Measurements from ENCODE around the gene PHYKPL. TPM values are rescaled to one million over a fixed set of nuclear protein-coding genes. Genes with fewer than 3 reads are reported as not detected.

PHYKPL gene
- total RNA-seq, 1 experiment from 2014 or later: 48.8 TPM

DNA sequence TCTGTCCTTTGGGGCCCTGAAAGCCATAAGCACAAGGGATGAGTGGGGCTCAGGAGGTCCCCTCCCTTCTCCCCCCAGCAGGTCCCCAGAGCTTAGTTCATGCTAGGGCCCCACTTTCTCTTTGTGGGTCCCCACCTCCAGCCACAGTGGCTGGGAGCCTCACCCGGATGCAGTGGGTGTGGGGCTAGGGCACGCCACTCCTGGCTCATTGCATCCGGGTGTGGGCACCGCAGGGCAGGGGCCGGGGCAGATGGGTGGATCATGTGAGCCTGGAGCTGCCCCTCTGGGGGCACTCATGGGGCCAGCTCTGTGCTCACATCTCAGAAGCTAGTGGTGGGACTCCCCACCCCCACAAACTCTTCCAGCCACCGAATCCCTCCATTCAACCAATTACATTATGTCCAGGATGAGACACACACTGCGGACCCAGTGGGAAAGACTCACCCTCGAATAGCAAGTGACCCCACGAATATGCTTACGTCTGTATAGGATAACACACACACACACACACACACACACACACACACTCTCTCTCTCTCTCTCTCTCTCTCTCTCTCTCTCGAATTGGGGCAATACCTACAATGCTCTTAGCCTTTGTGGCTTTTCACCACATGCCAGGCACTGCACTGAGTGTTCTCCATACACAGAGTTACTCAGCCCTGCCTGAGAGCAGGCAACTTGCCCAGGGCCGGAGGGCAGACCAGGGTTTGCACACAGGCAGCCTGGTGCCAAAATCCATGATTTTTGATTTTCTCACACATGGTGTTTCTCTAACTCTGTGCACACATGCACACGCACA lies 16.8 kb upstream of the PHYKPL start:
- H3K4me3 Mint-ChIP-seq: no peak overlapping the region
- WGBS (ENCODE audit: extremely low coverage, insufficient read length, low lambda C conversion rate): no CpG with 5 or more reads among the region's 13 CpGs
- peak overlapping the region in 1 of 3 experiments; percentile 28; a peak in 1 of 7 replicates for H3K27ac Mint-ChIP-seq
- TF ChIP-seq, protein P1, sequence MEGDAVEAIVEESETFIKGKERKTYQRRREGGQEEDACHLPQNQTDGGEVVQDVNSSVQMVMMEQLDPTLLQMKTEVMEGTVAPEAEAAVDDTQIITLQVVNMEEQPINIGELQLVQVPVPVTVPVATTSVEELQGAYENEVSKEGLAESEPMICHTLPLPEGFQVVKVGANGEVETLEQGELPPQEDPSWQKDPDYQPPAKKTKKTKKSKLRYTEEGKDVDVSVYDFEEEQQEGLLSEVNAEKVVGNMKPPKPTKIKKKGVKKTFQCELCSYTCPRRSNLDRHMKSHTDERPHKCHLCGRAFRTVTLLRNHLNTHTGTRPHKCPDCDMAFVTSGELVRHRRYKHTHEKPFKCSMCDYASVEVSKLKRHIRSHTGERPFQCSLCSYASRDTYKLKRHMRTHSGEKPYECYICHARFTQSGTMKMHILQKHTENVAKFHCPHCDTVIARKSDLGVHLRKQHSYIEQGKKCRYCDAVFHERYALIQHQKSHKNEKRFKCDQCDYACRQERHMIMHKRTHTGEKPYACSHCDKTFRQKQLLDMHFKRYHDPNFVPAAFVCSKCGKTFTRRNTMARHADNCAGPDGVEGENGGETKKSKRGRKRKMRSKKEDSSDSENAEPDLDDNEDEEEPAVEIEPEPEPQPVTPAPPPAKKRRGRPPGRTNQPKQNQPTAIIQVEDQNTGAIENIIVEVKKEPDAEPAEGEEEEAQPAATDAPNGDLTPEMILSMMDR (conservative IDR thresholded peaks at IDR 0.05): no peak
- H3K4ac ChIP-seq (ENCODE audit: low read depth, low read length): no peak overlapping the region
- H3K56ac ChIP-seq (ENCODE audit: insufficient read length, low read depth, low read length): no peak overlapping the region
- no peak overlapping the region for H3K14ac ChIP-seq (ENCODE audit: insufficient read depth, low read length)
- H4K8ac ChIP-seq (replicated peaks; ENCODE audit: insufficient read length, low read depth, low read length): no peak overlapping the region
- H3K27me3 Mint-ChIP-seq (ENCODE audit: low read depth): peaks cover 12% of the 10 kb centered on the region
- no peak overlapping the region for H2BK20ac ChIP-seq (ENCODE audit: low read depth, low read length, poor library complexity, severe bottlenecking)
- H3K79me2 ChIP-seq (ENCODE audit: insufficient read depth, low read length): no peaks in the 10 kb centered on the region
- H3K9me3 Mint-ChIP-seq: no peaks in the 10 kb centered on the region
- no peak overlapping the region for H3K18ac ChIP-seq (ENCODE audit: insufficient read length, low read depth, low read length)
- no peak overlapping the region for H2BK12ac ChIP-seq (ENCODE audit: insufficient read length, low read depth, low read length)
- H3K9ac ChIP-seq (ENCODE audit: extremely low read depth, insufficient read length, low read length): no peak overlapping the region
- H4K91ac ChIP-seq (ENCODE audit: insufficient read length, low read depth, low read length): no peak overlapping the region
- no peak overlapping the region for H2AK5ac ChIP-seq (ENCODE audit: insufficient read length, low read length)
- no peaks in the 10 kb centered on the region for H3K79me1 ChIP-seq (ENCODE audit: insufficient read depth, low read depth, low read length, poor library complexity, severe bottlenecking)
- H2AFZ ChIP-seq (ENCODE audit: low read length): no peak overlapping the region
- no peaks in the 10 kb centered on the region for H3K27me3 ChIP-seq (ENCODE audit: insufficient read depth, low read length)
- no peak overlapping the region for H3K4me2 ChIP-seq (ENCODE audit: insufficient read depth, insufficient read length, low read length)
- no peaks in the 10 kb centered on the region for H3K9me3 ChIP-seq (ENCODE audit: control insufficient read depth, low read depth, low read length)
- H2BK15ac ChIP-seq (ENCODE audit: low read depth, low read length): no peak overlapping the region
- H3K23me2 ChIP-seq (ENCODE audit: insufficient read length, low read depth, low read length, poor library complexity, severe bottlenecking): no peaks in the 10 kb centered on the region
- no peak overlapping the region for H3K27ac ChIP-seq (ENCODE audit: insufficient read length, low read depth, low read length)
- no peak overlapping the region for H3T11ph ChIP-seq (ENCODE audit: low read length)
- H4K20me1 ChIP-seq (ENCODE audit: control insufficient read depth, insufficient read depth, insufficient read length): no peaks in the 10 kb centered on the region
- H3K4me1 Mint-ChIP-seq: peaks cover 3% of the 10 kb centered on the region in 2 experiments
- H2BK120ac ChIP-seq (ENCODE audit: low read depth, low read length, poor library complexity, severe bottlenecking): no peak overlapping the region
- H3K23ac ChIP-seq (ENCODE audit: insufficient read length, low read depth, low read length): no peak overlapping the region
- H3K36me3 Mint-ChIP-seq (ENCODE audit: insufficient read depth in 1 of 3, low read depth in 3 of 3): no peaks in the 10 kb centered on the region
- DNase-seq: no peak
- no peaks in the 10 kb centered on the region for H3K4me1 ChIP-seq (ENCODE audit: insufficient read depth, low read length)
- no peak overlapping the region for H2BK5ac ChIP-seq (ENCODE audit: insufficient read length, low read length)
- no peak overlapping the region for H4K5ac ChIP-seq (ENCODE audit: insufficient read length, low read depth, low read length)
